ENCODE data around the gene FGFR1OP2.
A peak's percentile ranks its signal among the peaks of the same experiment; 100 is the strongest.
"Not testable (repeated sequence)": the region's sequence is repeated elsewhere in the genome, so short reads cannot be mapped to it uniquely, and the experiment has no call there.

Gene FGFR1OP2

DNA sequence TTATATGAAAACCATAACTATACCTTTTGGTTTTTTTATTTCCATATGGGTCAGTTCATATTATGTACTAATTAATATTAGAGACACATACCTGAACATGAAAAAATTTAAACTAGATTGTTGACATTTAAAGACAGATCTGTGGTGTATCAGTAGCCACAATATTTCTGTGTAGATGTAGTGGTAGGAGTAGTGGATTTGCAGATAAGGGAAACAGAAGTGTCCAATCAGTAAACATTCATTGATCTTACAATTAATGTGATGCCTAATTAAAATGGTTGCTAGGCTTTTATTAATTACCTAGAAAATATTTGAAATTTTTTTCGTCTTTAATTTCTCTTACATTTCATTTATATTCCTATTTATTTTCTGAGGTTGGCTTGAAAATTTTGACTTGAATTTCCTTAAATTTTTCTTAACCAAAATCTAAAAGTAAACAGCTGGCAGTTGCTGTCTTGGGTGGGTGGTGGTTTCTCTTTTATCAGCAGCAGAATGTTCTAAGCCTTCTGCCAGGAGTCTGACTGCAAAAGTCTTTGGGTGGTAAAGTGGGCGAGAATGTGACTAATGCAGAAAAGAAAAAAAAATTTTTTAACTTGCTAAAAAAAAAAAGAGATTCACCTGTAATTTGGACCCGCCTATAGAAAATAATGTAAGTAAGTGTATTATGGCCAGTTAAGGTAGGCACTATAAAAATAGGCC lies 2.4 kb downstream of the FGFR1OP2 start:
- DNase-seq (ENCODE audit: low spot score): no peak

DNA sequence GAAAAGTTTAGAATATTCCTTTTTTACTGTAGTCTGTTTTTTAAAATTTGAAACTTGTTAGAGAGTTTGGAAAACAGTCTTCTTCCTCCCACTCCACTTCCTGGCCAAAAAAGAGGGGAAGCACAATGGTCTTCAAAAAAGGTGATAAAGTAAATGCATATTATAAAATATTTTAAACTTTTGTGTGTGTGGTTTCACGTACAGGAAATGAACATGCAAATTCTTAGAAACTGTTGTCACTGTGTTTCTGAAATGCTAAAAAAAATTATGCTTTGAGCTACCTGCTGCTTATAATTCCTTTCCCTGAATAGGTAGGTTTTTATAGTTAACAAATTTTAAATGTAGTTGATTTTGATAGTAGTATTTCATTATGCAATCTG lies 2.9 kb downstream of the FGFR1OP2 start:
- DNase-seq (ENCODE audit: low spot score): no peak

DNA sequence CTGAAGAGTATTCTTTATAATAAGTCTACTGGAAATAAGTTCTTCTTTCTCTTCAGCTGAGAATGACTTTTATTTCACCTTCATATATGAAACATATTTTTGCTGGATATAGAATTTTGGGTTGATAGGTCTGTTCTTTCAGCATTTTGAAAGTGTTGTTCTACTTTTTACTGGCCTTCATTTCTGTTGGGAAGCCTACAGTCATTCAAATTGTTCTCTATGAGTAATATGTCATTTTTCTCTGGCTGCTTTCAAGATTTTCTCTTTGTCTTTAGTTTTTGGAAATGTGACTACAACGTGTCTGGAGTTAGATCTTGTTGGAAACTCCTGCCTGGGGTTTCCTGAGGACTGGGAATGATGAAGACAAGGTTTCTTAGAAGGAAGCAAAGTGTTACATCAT lies 10.0 kb downstream of the FGFR1OP2 start:
- no peak for DNase-seq (ENCODE audit: low spot score)

DNA sequence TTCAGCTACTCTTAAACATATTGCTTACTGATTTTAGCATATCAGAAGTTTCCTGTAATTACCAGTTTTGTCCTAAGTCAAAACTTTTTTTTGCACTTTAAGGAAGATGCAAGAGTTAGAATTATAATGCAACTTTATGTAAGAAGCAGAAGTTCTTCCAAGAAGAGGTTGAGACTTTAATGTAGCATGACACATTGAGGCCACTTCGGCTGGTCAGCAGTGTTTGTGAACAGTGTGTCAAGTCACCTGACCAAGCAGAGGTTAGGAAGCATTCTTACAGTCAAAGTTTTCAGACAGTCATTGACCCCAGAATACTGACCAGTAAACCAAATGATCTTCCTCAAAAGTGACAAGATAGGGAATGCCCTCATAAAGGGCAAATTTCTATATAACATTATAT lies 15.2 kb downstream of the FGFR1OP2 start:
- DNase-seq (ENCODE audit: low spot score): no peak

DNA sequence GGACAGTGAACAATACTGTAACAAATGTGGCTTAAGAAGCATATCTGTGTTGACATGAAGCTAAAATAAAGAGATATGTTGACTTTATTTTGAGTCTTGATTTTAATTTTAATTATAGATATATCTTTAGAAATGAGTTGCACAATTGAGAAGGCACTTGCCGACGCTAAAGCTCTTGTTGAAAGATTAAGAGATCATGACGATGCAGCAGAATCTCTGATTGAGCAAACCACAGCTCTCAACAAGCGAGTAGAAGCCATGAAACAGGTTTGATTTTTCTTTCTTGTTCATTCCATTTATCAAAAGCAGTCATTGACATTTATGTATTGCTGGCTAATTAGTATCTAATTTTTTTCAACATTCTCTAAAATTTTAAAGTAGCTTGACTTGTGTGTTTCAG lies 15.8 kb downstream of the FGFR1OP2 start:
- DNase-seq (ENCODE audit: low spot score): no peak

DNA sequence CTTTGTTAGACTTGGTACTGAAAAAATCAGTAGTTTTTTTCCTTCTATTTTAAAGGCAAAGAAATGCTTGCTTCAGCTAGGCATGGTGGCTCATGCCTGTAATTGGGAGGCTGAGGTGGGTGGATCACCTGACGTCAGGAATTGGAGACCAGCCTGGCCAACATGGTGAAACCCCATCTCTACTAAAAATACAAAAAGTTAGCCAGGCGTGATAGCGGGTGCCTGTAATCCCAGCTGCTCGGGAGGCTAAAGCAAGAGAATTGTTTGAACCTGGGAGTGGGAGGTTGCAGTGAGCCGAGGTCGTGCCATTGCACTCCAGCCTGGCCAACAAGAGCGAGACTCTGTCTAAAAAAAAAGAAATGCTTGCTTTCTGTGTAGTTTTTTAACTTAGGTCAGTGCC lies 23.1 kb downstream of the FGFR1OP2 start:
- DNase-seq (ENCODE audit: low spot score): not testable (repeated sequence)

DNA sequence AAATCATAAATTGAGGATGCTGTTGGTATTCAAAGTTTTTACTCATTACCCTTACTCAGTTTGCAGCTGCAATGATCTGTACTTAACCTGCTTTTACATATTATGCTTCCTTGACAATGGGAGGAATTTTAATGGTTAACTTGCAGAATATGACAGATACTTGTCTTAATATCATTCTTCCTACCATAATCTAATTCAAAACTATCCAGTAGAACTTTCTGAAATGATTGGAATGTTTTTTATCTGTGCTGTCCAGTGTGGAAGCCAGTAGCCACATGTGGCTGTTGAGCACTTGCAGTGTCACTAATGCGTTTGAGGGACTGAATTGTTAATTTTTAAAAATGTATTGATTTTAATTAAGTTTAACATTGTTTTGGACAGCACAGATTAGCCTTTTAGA lies 23.5 kb downstream of the FGFR1OP2 start:
- DNase-seq (ENCODE audit: low spot score): no peak

DNA sequence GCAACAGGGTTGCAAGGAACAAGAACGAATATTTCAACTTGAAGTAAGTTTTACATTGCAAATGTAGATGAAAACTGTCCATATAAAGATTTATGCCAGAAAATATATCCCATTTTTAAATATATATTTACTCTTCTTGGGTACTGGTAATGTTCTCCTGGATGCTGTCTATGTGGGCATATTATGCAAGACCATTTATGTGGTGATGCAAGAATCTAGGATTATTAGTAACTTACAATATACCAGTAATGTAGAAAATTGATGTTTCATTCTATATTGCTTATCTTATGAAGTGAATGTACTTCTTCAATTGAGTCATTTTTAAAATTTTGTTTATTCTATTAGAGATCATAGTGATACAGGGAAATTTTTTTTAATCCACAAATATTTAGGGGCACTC lies 25.1 kb downstream of the FGFR1OP2 start:
- DNase-seq (ENCODE audit: low spot score): no peak

DNA sequence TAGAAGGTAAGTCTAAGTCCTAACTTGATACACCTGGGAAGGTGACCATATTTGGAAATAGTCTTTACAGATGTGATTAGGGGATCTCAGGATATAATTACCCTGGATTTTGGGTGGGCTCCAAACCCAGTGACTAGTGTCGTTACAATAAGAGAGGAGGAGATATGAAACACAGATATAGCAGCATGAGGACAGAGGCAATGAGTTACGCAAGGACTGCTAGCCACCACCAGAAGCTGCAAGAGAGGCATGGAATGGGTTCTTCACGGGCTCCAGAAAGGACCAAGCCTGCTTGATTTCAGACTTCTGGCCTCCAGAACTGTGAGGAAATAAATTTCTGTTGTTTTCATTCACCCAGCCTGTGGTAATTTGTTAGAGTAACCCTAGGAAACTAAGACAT lies 28.6 kb downstream of the FGFR1OP2 start:
- DNase-seq (ENCODE audit: low spot score): no peak

DNA sequence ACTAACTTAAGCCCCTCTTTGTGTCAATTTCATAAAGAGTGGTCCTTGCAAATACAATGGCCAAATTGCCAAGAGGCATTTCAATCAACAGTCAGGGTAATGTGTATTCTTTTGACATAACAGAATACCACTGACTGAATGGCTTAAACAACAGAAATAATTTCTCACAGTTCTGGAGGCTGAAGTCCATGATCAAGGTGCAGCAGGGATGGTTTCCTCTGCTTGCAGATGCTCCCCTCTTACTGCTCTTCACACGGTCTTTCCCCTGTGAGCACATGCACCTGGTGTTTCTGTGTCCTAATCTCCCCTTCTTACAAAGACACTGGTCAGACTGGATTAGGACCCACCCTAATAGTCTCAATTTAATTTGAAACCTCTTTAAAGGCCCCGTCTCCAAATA lies 31.9 kb downstream of the FGFR1OP2 start:
- no peak for DNase-seq (ENCODE audit: low spot score)

DNA sequence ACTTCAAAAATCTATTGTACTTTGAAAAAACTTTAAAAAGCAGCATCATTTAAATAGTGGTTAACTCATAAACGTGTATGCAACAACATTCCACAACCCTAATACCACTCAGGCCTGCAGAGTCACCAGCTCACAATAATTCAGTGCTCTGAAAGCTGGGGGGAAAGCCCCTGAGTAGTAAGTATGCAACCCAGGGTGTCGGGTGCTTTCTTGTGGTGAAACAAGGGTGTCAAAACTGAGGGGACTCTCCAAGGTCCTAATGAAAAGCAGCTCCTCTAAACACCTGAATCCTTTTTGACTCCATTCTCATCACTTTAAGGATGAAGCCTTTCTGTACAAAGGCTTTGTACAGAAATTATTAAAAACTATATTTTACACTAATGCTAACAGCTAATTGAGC lies 33.7 kb downstream of the FGFR1OP2 start:
- no peak for DNase-seq (ENCODE audit: low spot score)

DNA sequence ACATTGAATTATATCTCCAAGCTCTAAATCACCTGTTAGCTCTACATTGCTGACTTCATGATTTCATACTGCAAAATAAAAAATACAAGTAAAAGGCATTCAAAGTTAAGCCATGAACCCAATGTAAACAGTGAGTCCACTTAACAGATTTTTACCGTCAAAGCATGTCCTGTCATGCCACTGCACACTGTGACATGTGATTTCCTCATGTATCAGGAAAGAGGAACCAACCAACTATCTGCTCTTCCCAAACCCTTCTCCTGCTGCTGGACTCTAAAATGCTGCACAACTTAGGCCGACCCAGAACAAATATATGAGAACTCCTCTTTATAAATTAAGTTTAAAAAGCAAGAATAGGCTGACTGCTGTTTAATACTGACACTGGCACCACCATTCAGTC lies 38.4 kb downstream of the FGFR1OP2 start:
- DNase-seq (ENCODE audit: low spot score): no peak

DNA sequence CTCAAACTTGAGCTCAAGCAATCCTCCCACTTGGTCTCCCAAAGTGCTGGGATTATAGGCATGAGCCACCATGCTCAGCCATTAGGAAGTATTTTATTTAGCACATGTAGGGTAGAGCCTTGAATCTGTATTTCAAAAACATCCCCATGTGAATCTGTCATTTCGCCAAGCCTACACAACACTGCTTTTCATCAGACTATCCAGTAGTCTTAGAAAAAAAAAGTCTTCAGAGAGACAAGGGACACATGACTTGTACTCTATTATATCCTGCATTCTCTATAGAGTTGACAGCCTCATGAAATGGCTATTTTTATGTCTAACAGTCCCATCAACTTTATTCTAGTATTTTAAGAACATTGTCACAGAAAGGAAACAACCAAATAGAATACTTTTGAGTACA lies 40.5 kb downstream of the FGFR1OP2 start:
- no peak for DNase-seq (ENCODE audit: low spot score)

DNA sequence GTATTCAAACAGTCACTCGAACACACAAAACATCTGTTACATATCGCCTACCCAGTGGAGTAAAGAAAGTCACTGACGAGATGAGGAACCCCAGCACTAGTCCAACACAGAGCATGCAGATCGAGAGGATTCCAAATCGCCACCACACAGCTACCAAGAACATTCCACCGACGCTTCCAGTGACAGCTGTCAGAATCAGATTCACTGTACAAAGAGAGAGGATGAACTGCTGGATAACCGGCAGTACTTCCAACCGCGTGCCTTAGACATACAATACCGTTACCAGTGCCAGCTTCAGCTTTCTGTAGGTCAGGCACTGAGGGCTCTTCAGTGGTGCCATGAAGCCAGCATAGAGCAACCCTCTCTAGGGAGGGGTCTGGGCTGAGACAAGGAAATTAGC lies 41.5 kb downstream of the FGFR1OP2 start:
- peak; percentile 19 for DNase-seq (ENCODE audit: low spot score)

DNA sequence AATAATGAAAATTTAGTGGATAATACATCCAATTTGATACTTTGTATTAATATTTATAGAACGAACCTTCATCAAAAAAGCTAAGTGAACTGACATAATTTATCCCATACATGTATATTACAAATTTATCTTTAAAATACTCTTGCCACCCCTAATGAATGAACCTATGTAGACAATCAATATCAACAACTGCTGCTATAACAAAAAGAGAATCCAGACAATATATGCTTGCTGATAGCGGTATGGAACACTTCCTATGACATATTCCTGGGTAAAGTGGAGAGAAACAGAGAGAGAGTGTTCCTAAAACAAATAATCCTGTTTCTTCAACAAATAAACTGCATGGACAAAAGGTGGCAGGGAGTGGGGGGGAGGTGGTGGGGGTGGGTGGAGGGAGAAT lies 44.6 kb downstream of the FGFR1OP2 start:
- DNase-seq (ENCODE audit: low spot score): no peak

DNA sequence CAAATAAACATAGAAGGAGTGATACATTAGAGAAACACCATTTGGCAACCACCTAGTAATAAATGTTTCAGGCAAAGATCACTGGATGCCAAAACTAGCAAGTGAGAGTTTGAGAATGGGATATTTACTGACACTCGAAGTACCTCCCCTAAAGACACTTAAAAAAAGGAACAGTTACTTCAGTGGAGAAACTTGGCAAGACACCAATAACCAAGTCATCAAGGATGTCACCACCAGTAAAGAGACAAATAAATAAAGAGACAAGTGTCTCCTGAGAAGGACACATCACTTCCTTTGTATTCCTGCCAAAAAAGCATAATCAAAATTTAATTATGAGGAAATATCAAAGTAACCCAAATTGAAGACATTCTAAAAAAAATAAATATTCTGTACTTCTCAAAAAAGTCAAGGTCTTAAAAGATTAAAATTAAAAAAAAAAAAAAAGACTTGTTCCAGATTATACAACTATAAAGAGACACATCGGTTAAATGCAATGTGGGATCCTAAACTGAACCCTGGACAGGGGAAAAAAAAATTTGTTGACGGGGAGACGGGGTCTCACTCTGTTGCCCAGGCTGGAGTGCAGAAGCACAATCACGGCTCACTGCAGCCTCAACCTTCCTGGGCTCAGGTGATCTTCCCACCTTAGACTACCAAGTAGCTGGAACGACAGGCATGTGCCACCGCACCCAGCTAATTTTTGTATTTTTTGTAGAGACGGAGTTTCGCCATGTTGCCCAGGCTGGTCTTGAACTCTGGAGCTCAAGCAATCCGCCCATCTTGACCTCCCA lies 49.6 kb downstream of the FGFR1OP2 start:
- no peak for DNase-seq (ENCODE audit: low spot score)

DNA sequence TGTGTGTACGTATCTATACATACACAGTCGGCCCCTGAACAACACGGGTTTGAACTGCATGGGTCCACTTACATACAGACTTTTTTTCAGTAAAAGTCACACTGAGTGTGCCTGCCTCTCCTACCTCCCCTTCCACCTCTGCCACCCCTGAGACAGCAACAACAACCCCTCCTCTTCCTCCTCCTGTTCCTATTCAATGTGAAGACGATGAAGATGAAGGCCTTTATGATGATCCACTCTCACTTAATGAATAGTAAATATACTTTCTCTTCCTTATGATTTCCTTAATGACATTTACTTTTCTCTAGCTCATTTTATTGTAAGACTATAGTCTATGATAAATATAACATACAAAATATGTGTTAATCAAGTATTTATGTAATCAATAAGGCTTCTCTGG lies 50.4 kb downstream of the FGFR1OP2 start:
- no peak for DNase-seq (ENCODE audit: low spot score)

DNA sequence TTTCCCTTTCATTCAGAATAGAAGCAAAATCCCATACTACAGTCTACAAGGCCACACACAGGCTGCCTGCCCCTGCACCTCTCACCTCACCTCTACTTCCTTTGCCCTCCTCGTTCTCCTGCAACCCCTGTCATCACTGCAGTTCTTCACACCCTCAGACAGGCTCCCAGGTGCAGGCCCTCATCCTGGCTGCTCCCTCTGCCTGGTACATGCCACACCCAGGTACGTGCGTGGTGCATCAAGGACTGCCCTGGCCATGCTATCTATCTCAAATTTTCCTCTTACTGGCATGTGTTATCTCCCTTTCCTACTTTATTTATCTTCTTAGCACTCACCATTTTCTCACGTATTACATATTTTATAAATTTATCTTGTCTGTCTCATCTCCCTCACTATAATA lies 51.6 kb downstream of the FGFR1OP2 start:
- no peak for DNase-seq (ENCODE audit: low spot score)

DNA sequence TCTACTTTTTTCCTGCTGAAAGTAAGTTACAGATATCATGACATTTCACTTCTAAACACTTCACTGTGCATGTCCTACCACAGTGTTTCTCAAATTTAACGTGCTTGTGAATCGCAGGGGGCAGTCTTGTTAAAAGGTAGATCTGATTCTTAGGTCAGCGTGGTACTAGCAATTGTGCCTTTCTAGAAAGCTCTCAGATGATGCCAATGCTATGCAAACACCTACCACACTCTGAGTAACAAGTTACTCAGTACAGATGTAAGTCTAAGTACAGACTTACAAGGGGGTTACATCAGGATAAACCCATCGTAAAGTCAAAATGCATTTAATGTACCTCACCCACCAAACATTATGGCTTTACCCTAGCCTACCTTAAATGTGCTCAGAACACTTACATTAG lies 53.6 kb downstream of the FGFR1OP2 start:
- DNase-seq (ENCODE audit: low spot score): no peak

DNA sequence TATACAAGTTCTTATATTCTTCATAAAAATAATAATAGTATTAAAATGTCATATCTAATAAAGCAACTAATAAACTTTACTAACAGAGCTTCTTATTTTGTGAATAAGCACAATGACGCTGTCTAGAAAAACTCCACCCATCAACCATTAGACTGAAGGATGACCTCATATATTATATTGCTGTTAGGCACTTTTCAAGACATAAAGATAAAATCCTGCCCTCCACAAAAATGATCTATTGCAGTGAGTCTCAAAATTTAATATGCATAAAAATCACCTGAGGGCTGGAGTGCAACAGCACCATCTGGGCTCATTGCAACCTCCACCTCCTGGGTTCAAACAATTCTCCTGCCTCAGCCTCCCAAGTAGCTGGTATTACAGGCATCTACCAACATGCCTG lies 55.8 kb downstream of the FGFR1OP2 start:
- no peak for DNase-seq (ENCODE audit: low spot score)

DNA sequence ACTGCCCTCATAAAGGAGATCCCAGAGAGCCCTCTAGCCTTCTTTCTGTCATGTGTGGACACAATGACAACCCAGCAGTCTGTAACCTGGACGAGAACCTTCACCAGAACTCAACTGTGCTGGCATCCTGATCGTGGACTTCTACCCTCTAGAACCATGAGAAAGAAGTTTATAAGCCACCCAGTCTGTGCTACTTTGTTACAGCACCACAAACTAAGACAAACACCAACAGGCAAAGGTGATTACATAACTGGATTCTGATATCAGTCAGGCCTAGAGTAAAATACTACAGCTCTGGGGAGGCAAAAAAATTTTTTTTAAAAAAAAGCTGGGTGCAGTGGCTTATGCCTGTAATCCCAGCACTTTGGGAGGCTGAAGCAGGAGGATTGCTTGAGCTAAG lies 57.4 kb downstream of the FGFR1OP2 start:
- DNase-seq (ENCODE audit: low spot score): no peak

DNA sequence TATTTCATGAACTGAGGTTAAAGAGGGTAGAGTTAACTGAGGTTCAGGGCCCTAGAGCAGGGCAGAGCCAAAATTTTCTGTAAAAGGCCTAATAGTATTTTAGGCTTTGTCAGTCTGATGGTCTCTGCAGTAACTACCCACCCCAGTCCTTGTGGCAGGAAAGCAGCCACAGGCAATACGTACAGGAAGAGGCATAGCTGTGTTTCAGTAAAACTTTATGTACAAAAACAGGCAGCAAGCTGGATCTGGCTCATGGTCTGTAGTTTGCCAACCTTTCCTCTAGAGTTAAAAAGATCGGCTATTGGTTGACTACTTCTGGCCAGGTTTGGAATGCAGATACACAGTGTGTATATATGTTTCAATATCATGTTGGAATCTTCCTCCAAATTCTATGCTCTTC lies 58.7 kb downstream of the FGFR1OP2 start:
- DNase-seq (ENCODE audit: low spot score): no peak

DNA sequence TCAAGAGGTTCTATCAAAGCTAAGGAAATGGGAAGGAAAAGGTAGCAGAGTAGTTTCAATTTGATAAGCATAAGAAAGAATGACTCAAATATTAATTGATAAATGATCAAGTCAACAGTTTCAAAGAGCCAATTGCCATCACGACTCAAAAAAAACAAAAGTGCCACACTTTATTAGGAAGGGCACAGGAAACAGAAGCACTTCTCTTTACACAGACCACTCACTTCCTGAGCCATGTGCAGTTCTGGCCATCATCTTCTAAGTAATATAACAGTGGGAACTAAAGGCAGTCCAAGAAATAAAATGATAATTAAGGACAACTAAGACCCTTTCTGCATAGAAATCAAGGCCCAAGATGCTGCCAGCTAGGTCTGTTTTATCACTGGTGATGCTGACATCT lies 62.7 kb downstream of the FGFR1OP2 start:
- no peak for DNase-seq (ENCODE audit: low spot score)

DNA sequence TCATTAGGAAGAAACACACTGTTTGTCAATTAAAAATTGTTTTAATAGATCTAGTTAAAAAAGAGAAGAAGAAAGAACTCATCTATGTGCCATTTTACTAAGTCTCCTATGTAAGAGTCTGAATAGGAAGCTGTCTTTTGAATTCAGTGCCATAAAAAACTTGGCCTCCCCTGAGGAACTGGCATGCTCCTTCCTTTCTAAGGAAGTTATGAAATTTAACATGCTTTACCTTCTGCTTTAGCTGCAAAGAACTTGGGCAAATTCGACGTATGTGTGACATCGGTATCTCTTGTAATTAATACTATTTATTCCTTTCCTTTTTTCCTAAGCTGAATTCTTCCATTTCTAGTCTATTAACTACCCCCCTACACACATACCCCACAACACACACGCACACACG lies 63.4 kb downstream of the FGFR1OP2 start:
- DNase-seq (ENCODE audit: low spot score): no peak

Data from SK-N-DZ (cell line).